MM.1S (cell line): ENCODE results near the gene RPL35.

Experiments
- EZH2 ChIP-seq: fragments of 300-600 bp; sonication (generic); optimal IDR thresholded peaks from 2 replicates; pipeline ENCODE3; 2017; ENCODE audit warnings: low read depth, mild to moderate bottlenecking, antibody characterized with exemption, low read length, mixed read lengths
- EZH2phosphoT487 ChIP-seq: fragments of 300-600 bp; sonication (generic); IDR thresholded peaks from 2 replicates; pipeline ENCODE4 v1.6.1; 2018; ENCODE audit warnings: antibody characterized with exemption, low read length
- TF ChIP-seq, protein P1 (sequence below): fragments of 300-600 bp; sonication (generic); IDR thresholded peaks from 2 replicates; pipeline ENCODE4 v1.5.1; 2016; ENCODE audit warnings: antibody characterized with exemption, low read length, mixed read lengths

DNA sequence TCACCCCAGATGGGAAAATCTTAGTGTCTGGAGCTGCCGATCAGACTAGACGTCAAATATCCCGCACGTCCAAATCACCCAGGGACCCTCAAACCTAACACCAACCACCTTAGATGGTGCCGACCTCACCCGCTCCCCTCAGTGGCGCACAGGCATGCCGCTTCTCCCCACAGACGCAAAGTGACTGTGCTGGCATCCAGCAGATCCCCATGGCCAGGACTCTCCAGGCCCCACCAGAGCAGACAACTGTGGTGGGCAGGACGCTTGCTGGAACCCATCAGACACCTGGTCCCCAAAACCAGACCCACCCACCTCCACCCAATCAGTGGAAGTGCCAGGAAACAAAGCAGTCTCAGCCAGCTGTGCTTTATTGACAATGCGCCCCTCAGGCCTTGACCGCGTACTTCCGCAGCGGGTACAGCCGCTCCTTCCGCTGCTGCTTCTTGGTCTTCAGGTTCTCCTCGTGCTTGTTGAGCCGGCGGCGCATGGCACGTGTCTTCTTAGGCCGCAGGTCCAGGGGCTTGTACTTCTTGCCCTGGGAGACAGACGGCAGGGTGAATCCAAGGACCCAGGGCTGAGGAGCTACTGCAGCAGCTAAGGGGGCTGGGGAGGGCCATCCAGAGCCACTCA lies 4.1 kb downstream of the RPL35 start:
- TF ChIP-seq, protein P1, sequence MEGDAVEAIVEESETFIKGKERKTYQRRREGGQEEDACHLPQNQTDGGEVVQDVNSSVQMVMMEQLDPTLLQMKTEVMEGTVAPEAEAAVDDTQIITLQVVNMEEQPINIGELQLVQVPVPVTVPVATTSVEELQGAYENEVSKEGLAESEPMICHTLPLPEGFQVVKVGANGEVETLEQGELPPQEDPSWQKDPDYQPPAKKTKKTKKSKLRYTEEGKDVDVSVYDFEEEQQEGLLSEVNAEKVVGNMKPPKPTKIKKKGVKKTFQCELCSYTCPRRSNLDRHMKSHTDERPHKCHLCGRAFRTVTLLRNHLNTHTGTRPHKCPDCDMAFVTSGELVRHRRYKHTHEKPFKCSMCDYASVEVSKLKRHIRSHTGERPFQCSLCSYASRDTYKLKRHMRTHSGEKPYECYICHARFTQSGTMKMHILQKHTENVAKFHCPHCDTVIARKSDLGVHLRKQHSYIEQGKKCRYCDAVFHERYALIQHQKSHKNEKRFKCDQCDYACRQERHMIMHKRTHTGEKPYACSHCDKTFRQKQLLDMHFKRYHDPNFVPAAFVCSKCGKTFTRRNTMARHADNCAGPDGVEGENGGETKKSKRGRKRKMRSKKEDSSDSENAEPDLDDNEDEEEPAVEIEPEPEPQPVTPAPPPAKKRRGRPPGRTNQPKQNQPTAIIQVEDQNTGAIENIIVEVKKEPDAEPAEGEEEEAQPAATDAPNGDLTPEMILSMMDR: no peak
- TF ChIP-seq EZH2 (no peak), EZH2phosphoT487 (no peak)
